Heart left ventricle (tissue), 13 donors: ENCODE data around the gene AIF1.

Experiments
- CTCF ChIP-seq, 12 donors: fragments of 200-600 bp; sonication (generic) in 4 of 12; IDR thresholded peaks; one replicate each; pipeline versions ENCODE4 v1.5.0 to v1.8.0; 2018 to 2022; ENCODE audit warnings: antibody characterized with exemption in 12 of 12, mild to moderate bottlenecking in 5 of 12
- POLR2A ChIP-seq, 2 donors: fragments of 450-650 bp; IDR thresholded peaks; one replicate each; pipeline ENCODE4 v1.6.1; 2017; ENCODE audit warnings: antibody characterized with exemption in 2 of 2, mild to moderate bottlenecking in 2 of 2, moderate library complexity in 2 of 2
- donor health status: ischemic (EF 13 %, LVEDD 7.1; RV severe dilation, severe dysfunction).
- donor health status: DM: no; HTN: yes; CAD: no.
- donor health status: DM: no; HTN: no; CAD: no.
- donor health status: ischemic (EF 25% LVEDD 6.9; RV normal size, moderate dysfunction).
- donor health status: ischemic (EF 25% LVEDD 5.7; RV mildly dilated, moderate dysfunction).
- donor health status: ischemic (EF 35%, LVEDD 5.7; RV mildly dilated, moderate dysfunction).
- donor health status: nonischemic (EF 11% LVEDD 7.7; RV severe dilation, severe dysfunction).
- donor health status: DM: yes; HTN: yes; CAD: no.
- donor health status: PGD.
- donor health status: ischemic (EF 29% LVEDD 5.4; RV normal size, mild dysfunction).
- donor health status: nonischemic (EF 23%, LVEDD 6.1; RV moderate dilation, normal function).

GRCh38 chr6:31636698-31637596 is 21.9 kb downstream of the AIF1 start:
- TF ChIP-seq CTCF (IDR thresholded peaks at IDR 0.05) (no peak), POLR2A (IDR thresholded peaks at IDR 0.05) (no peak)
